CD14-positive monocyte (primary cell): ENCODE results near the gene NLRC3. TPM values are rescaled to one million over a fixed set of nuclear protein-coding genes. Genes with fewer than 3 reads are reported as not detected.

Experiments
- DNase-seq, 3 donors: peaks; one replicate each; pipeline ENCODE4 v3.0.0-alpha.2; 2011 to 2022
- H2AFZ ChIP-seq: 2 replicates; pipeline ENCODE4 v1.6.0; 2012; ENCODE audit warnings: mild to moderate bottlenecking, low read depth, low read length, inconsistent platforms; ENCODE audit not compliant: insufficient read depth, poor library complexity, severe bottlenecking
- H3K27ac ChIP-seq, 2 donors: 1 replicate in 1 of 2; 2 replicates in 1 of 2; pipeline ENCODE4 v1.5.1; 2012 to 2013; ENCODE audit warnings: low read length in 2 of 2, control low read depth in 1 of 2, inconsistent platforms in 1 of 2, low read depth in 1 of 2, mild to moderate bottlenecking in 1 of 2
- H3K27me3 ChIP-seq, 2 donors: one replicate each; pipeline versions ENCODE4 v1.6.0 to v1.6.1; 2011 to 2013; ENCODE audit warnings: low read length in 2 of 2; ENCODE audit not compliant: control insufficient read depth in 2 of 2, insufficient read depth in 2 of 2
- H3K36me3 ChIP-seq, 2 donors: replicated peaks in 1 of 2; 1 replicate in 1 of 2; 2 replicates in 1 of 2; pipeline versions ENCODE4 v1.5.1 to v1.6.1; 2012 to 2013; ENCODE audit warnings: low read length in 2 of 2, control low read depth in 1 of 2, inconsistent platforms in 1 of 2, mild to moderate bottlenecking in 1 of 2; ENCODE audit not compliant: insufficient read depth in 2 of 2, control insufficient read depth in 1 of 2
- H3K4me1 ChIP-seq, 2 donors: 1 replicate in 1 of 2; 2 replicates in 1 of 2; pipeline versions ENCODE4 v1.5.1 to v1.6.1; 2012 to 2013; ENCODE audit warnings: low read length in 2 of 2, control low read depth in 1 of 2, inconsistent platforms in 1 of 2, mild to moderate bottlenecking in 1 of 2, moderate library complexity in 1 of 2; ENCODE audit not compliant: insufficient read depth in 2 of 2, control insufficient read depth in 1 of 2
- H3K4me2 ChIP-seq: replicated peaks from 2 replicates; pipeline ENCODE3; 2012; ENCODE audit warnings: low read length, moderate library complexity, mild to moderate bottlenecking; ENCODE audit not compliant: poor library complexity, severe bottlenecking; ENCODE audit errors: extremely low read depth
- H3K4me3 ChIP-seq, 3 experiments: fragments of 200-600 bp in 1 of 3; sonication (generic) in 1 of 3; replicated peaks in 1 of 3; 1 replicate in 2 of 3; 2 replicates in 1 of 3; pipeline ENCODE4 v1.5.1; 2011 to 2013; ENCODE audit warnings: low read length in 3 of 3, mild to moderate bottlenecking in 3 of 3, control low read depth in 2 of 3, low read depth in 2 of 3, inconsistent platforms in 1 of 3, moderate library complexity in 1 of 3
- H3K79me2 ChIP-seq: 2 replicates; pipeline ENCODE4 v1.6.0; 2012; ENCODE audit warnings: mild to moderate bottlenecking, control low read depth, inconsistent platforms, low read length, moderate library complexity; ENCODE audit not compliant: insufficient read depth
- H3K9ac ChIP-seq: 2 replicates; pipeline ENCODE4 v1.6.0; 2017; ENCODE audit warnings: low read length, mild to moderate bottlenecking; ENCODE audit not compliant: insufficient read depth, poor library complexity, severe bottlenecking
- H3K9me3 ChIP-seq, 2 donors: replicated peaks in 1 of 2; 1 replicate in 1 of 2; 2 replicates in 1 of 2; pipeline versions ENCODE4 v1.5.1 to v1.6.1; 2012 to 2013; ENCODE audit warnings: low read length in 2 of 2, control low read depth in 1 of 2; ENCODE audit not compliant: control insufficient read depth in 1 of 2, insufficient read depth in 1 of 2
- H4K20me1 ChIP-seq: 2 replicates; pipeline ENCODE4 v1.6.0; 2012; ENCODE audit warnings: mild to moderate bottlenecking, low read length, control low read depth, moderate library complexity; ENCODE audit not compliant: insufficient read depth
- H3K27ac Mint-ChIP-seq, 7 donors: one replicate each; pipeline ENCODE4 v1.8.0; 2020; ENCODE audit warnings: mild to moderate bottlenecking in 7 of 7, mixed read lengths in 7 of 7, moderate library complexity in 6 of 7, inconsistent platforms in 2 of 7
- H3K27me3 Mint-ChIP-seq, 3 donors: one replicate each; pipeline ENCODE4 v1.8.0; 2021 to 2022; ENCODE audit warnings: low read depth in 3 of 3, mild to moderate bottlenecking in 3 of 3, mixed read lengths in 3 of 3, moderate library complexity in 3 of 3, inconsistent platforms in 1 of 3
- H3K36me3 Mint-ChIP-seq, 2 donors: one replicate each; pipeline ENCODE4 v1.8.0; 2020; ENCODE audit warnings: mixed read lengths in 2 of 2, inconsistent platforms in 1 of 2, mild to moderate bottlenecking in 1 of 2
- H3K4me1 Mint-ChIP-seq: one replicate; pipeline ENCODE4 v1.8.0; 2020; ENCODE audit warnings: mild to moderate bottlenecking, mixed read lengths
- H3K4me3 Mint-ChIP-seq, 2 donors: one replicate each; pipeline ENCODE4 v1.8.0; 2020; ENCODE audit warnings: mild to moderate bottlenecking in 2 of 2, mixed read lengths in 2 of 2, moderate library complexity in 1 of 2
- H3K9me3 Mint-ChIP-seq, 7 donors: one replicate each; pipeline ENCODE4 v1.8.0; 2020 to 2022; ENCODE audit warnings: mixed read lengths in 7 of 7, mild to moderate bottlenecking in 6 of 7, moderate library complexity in 6 of 7, inconsistent platforms in 2 of 7
- WGBS: methylation state at CpG from one replicate; pipeline ENCODE4 v1.1.5; 2013; ENCODE audit warnings: missing lambda C conversion rate; ENCODE audit not compliant: insufficient coverage; 5-methylcytosine and 5-hydroxymethylcytosine counted together
- intact Hi-C, 2 donors: fragments of 100-400 bp; cut with micrococcal nuclease; formaldehyde crosslinking; loops; one replicate each; pipeline versions ENCODE4 v1.15.0 to v1.15.1; 2023
- polyA plus RNA-seq, 3 donors: library from polyadenylated mRNA; depleted of rRNA in 1 of 3; unstranded in 2 of 3; stranded (reverse) in 1 of 3; fragments of 300-500 nt in 2 of 3; fragments of >200 nt in 1 of 3; fragmentation: Illumina TruSeq in 2 of 3; gene quantifications; 1 replicate in 2 of 3; 2 replicates in 1 of 3; pipeline ENCODE4 v1.2.3, GENCODE V29; 2012 to 2021
- TF ChIP-seq, protein P1 (sequence below): fragments of 200-600 bp; IDR thresholded peaks from one replicate; pipeline ENCODE4 v1.8.0; 2022; ENCODE audit warnings: antibody characterized with exemption, mild to moderate bottlenecking

NLRC3 gene
- polyA plus RNA-seq, 3 donors: 0.03 to 0.07 (median 0.06) TPM

DNA sequence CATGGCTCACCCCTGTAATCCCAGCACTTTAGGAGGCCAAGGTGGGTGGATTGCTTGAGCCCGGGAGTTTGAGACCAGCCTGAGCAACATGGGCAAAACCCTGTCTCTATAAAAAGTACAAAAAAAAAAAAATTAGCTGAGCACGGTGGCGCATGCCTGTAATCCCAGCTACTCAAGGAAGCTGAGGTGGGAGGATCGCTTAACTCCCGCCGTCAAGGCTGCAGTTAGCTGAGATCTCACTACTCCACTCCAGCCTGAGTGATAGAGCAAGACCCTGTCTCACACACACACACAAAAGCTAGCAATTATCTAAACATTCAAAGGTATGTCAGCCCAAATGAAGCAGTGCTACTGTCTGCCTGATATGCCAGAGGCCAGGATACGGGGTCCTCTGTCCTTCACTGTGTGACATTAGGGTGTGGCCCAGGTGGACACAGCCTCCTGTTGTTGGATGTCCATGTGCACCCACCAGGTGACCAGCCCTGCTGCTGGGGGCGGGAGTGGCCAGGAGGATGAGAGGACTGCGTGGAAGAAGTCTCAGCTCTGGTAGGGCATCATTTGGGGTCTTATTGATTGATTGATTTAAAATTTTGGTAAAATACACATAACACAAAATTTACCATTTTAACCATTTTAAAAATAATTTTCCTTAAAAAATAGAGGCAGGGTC is 3.9 kb downstream of the NLRC3 start:
- intact Hi-C loops: no loop called here
- Mint-ChIP-seq H3K9me3 (peaks cover 12 to 24% (median 16%) of the 10 kb centered on the region in 7 donors), H3K4me1 (peaks cover 16% of the 10 kb centered on the region), H3K4me3 (no peak overlapping the region), H3K36me3 (peaks cover 2 to 6% of the 10 kb centered on the region in 2 donors), H3K27me3 (peaks cover 22 to 35% (median 23%) of the 10 kb centered on the region in 3 donors), H3K27ac (no peak overlapping the region)
- no peak overlapping the region for H3K4me3 ChIP-seq
- TF ChIP-seq, protein P1, sequence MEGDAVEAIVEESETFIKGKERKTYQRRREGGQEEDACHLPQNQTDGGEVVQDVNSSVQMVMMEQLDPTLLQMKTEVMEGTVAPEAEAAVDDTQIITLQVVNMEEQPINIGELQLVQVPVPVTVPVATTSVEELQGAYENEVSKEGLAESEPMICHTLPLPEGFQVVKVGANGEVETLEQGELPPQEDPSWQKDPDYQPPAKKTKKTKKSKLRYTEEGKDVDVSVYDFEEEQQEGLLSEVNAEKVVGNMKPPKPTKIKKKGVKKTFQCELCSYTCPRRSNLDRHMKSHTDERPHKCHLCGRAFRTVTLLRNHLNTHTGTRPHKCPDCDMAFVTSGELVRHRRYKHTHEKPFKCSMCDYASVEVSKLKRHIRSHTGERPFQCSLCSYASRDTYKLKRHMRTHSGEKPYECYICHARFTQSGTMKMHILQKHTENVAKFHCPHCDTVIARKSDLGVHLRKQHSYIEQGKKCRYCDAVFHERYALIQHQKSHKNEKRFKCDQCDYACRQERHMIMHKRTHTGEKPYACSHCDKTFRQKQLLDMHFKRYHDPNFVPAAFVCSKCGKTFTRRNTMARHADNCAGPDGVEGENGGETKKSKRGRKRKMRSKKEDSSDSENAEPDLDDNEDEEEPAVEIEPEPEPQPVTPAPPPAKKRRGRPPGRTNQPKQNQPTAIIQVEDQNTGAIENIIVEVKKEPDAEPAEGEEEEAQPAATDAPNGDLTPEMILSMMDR: no peak
- H3K9ac ChIP-seq: no peak overlapping the region
- H3K27me3 ChIP-seq: peaks cover 0 to 25% of the 10 kb centered on the region in 2 donors
- H3K9me3 ChIP-seq: peaks cover 13 to 16% of the 10 kb centered on the region in 2 donors
- no peaks in the 10 kb centered on the region for H4K20me1 ChIP-seq
- H3K27ac ChIP-seq: no peak overlapping the region
- 100% methylated on average over 1 of the region's 9 CpGs for WGBS
- no peak overlapping the region for H2AFZ ChIP-seq
- no peak overlapping the region for H3K4me2 ChIP-seq
- no peaks in the 10 kb centered on the region for H3K79me2 ChIP-seq
- no peaks in the 10 kb centered on the region for H3K36me3 ChIP-seq
- DNase-seq: no peak
- peaks cover 16 to 19% of the 10 kb centered on the region in 2 donors for H3K4me1 ChIP-seq

DNA sequence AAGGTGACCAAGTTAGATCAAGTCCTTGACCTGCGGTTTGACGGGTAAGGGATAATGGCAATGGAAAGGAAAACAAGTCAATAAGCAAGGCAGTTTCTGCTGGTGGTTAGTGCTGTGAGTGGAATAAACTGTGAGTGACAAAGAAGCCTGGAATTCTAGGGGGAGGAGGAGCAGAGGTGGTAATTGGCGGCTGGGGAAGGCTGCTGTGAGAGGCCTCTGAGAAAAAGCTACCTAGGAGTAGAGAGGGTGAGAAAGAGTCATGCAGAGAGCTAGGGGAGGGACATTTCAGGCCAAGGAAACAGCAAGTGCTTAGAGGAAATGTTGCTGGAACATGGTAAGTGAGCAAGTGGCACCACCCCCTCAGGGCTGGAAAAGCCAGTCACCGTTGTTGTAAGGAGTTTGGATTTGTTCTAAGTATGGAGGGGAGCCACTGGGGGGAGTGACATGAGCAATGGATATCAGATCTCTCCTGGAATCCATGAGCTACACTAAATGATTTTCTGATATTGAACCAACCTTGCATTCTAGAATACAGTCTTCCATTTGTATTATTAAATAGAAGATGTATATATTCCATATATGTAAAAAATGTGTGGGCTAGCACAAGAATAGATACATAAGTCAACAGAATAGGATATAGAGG is 6.7 kb downstream of the NLRC3 start:
- TF ChIP-seq, protein P1: no peak
- intact Hi-C loops: no loop called here
- H3K9me3 Mint-ChIP-seq: peaks cover 12 to 19% (median 16%) of the 10 kb centered on the region in 7 donors
- H3K36me3 ChIP-seq: no peaks in the 10 kb centered on the region
- no peak overlapping the region for H2AFZ ChIP-seq
- H3K27ac Mint-ChIP-seq: no peak overlapping the region
- WGBS: 100% methylated on average over 4 of the region's 4 CpGs
- H3K4me2 ChIP-seq: no peak overlapping the region
- no peak overlapping the region for H3K9ac ChIP-seq
- no peak for DNase-seq
- H3K36me3 Mint-ChIP-seq: peaks cover 0 to 4% of the 10 kb centered on the region in 2 donors
- H3K27ac ChIP-seq: no peak overlapping the region
- no peaks in the 10 kb centered on the region for H3K79me2 ChIP-seq
- no peaks in the 10 kb centered on the region for H3K4me1 Mint-ChIP-seq
- H3K4me1 ChIP-seq: no peaks in the 10 kb centered on the region
- no peak overlapping the region for H3K4me3 ChIP-seq
- no peaks in the 10 kb centered on the region for H4K20me1 ChIP-seq
- no peaks in the 10 kb centered on the region for H3K27me3 ChIP-seq
- H3K9me3 ChIP-seq: peaks cover 13 to 16% of the 10 kb centered on the region in 2 donors
- H3K4me3 Mint-ChIP-seq: no peak overlapping the region
- H3K27me3 Mint-ChIP-seq: peaks cover 0 to 10% (median 3%) of the 10 kb centered on the region in 3 donors
